ENCODE measurements around the gene WIPF2. TPM values are rescaled to one million over a fixed set of nuclear protein-coding genes. Genes with fewer than 3 reads are reported as not detected.

Gene WIPF2
- total and polyA plus RNA-seq, 2 donors from 2014 or later: 9.9 to 36.4 TPM

- Histone ChIP-seq H3K9ac (ENCODE audit: low read length in 3 of 3) (no peak overlapping the region), H3K4me1 (ENCODE audit: control insufficient read depth in 2 of 3, insufficient read depth in 2 of 3, low read depth in 1 of 3, low read length in 3 of 3) (peaks cover 0 to 2% (median 0%) of the 10 kb centered on the region in 3 donors), H3K27me3 (ENCODE audit: control insufficient read depth, insufficient read depth, low read length) (no peaks in the 10 kb centered on the region), H3K27ac (ENCODE audit: low read depth in 2 of 2, low read length in 2 of 2) (no peak overlapping the region), H3K9me3 (ENCODE audit: control insufficient read depth in 2 of 3, insufficient read depth in 1 of 3, low read length in 3 of 3) (no peaks in the 10 kb centered on the region), H3K4me3 (ENCODE audit: low read length in 3 of 3) (no peak overlapping the region), H3K36me3 (ENCODE audit: control insufficient read depth in 2 of 3, insufficient read depth in 3 of 3, low read length in 3 of 3) (no peaks in the 10 kb centered on the region)
- TF ChIP-seq CTCF (IDR thresholded peaks at IDR 0.05; ENCODE audit: borderline replicate concordance, extremely low read depth, insufficient read depth): no peak
- intact Hi-C loops (cut with DNase I): no loop called here
- no peak for DNase-seq
- FAIRE-seq: no peak
Observed at GRCh38 chr17:40243761-40244160, 24.7 kb downstream of the WIPF2 start.

- FAIRE-seq: no peak
- no peak for TF ChIP-seq CTCF (IDR thresholded peaks at IDR 0.05; ENCODE audit: borderline replicate concordance, extremely low read depth, insufficient read depth)
- intact Hi-C loops (cut with DNase I): no loop called here
- no peak for DNase-seq
- no peaks in the 10 kb centered on the region for H3K9me3 ChIP-seq (ENCODE audit: control insufficient read depth in 2 of 3, insufficient read depth in 1 of 3, low read length in 3 of 3)
- H3K27me3 ChIP-seq (ENCODE audit: control insufficient read depth, insufficient read depth, low read length): no peaks in the 10 kb centered on the region
- no peak overlapping the region for H3K9ac ChIP-seq (ENCODE audit: low read length in 3 of 3)
- no peaks in the 10 kb centered on the region for H3K36me3 ChIP-seq (ENCODE audit: control insufficient read depth in 2 of 3, insufficient read depth in 3 of 3, low read length in 3 of 3)
- H3K4me3 ChIP-seq (ENCODE audit: low read length in 3 of 3): no peak overlapping the region
- H3K27ac ChIP-seq (ENCODE audit: low read depth in 2 of 2, low read length in 2 of 2): no peak overlapping the region
- H3K4me1 ChIP-seq (ENCODE audit: control insufficient read depth in 2 of 3, insufficient read depth in 2 of 3, low read depth in 1 of 3, low read length in 3 of 3): peaks cover 0 to 2% (median 0%) of the 10 kb centered on the region in 3 donors
Observed at GRCh38 chr17:40244255-40244654, 25.2 kb downstream of the WIPF2 start.

GRCh38 chr17:40247926-40248495 lies 28.9 kb downstream of the WIPF2 start:
- Histone ChIP-seq H3K36me3 (ENCODE audit: control insufficient read depth in 2 of 3, insufficient read depth in 3 of 3, low read length in 3 of 3) (no peaks in the 10 kb centered on the region), H3K9me3 (ENCODE audit: control insufficient read depth in 2 of 3, insufficient read depth in 1 of 3, low read length in 3 of 3) (no peaks in the 10 kb centered on the region), H3K9ac (ENCODE audit: low read length in 3 of 3) (no peak overlapping the region), H3K4me1 (ENCODE audit: control insufficient read depth in 2 of 3, insufficient read depth in 2 of 3, low read depth in 1 of 3, low read length in 3 of 3) (peaks cover 0 to 7% (median 4%) of the 10 kb centered on the region in 3 donors), H3K27ac (ENCODE audit: low read depth in 2 of 2, low read length in 2 of 2) (no peak overlapping the region), H3K4me3 (ENCODE audit: low read length in 3 of 3) (no peak overlapping the region), H3K27me3 (ENCODE audit: control insufficient read depth, insufficient read depth, low read length) (no peaks in the 10 kb centered on the region)
- FAIRE-seq (no peak), DNase-seq (no peak)
- no peak for TF ChIP-seq CTCF (IDR thresholded peaks at IDR 0.05; ENCODE audit: borderline replicate concordance, extremely low read depth, insufficient read depth)
- intact Hi-C loops (cut with DNase I): no loop called here

- Histone ChIP-seq H3K27ac (ENCODE audit: low read depth in 2 of 2, low read length in 2 of 2) (no peak overlapping the region), H3K4me1 (ENCODE audit: control insufficient read depth in 2 of 3, insufficient read depth in 2 of 3, low read depth in 1 of 3, low read length in 3 of 3) (peaks cover 0 to 7% (median 4%) of the 10 kb centered on the region in 3 donors), H3K4me3 (ENCODE audit: low read length in 3 of 3) (no peak overlapping the region), H3K9ac (ENCODE audit: low read length in 3 of 3) (no peak overlapping the region), H3K36me3 (ENCODE audit: control insufficient read depth in 2 of 3, insufficient read depth in 3 of 3, low read length in 3 of 3) (no peaks in the 10 kb centered on the region), H3K27me3 (ENCODE audit: control insufficient read depth, insufficient read depth, low read length) (no peaks in the 10 kb centered on the region), H3K9me3 (ENCODE audit: control insufficient read depth in 2 of 3, insufficient read depth in 1 of 3, low read length in 3 of 3) (no peaks in the 10 kb centered on the region)
- no peak for TF ChIP-seq CTCF (IDR thresholded peaks at IDR 0.05; ENCODE audit: borderline replicate concordance, extremely low read depth, insufficient read depth)
- FAIRE-seq (no peak), DNase-seq (no peak)
- intact Hi-C loops (cut with DNase I): no loop called here
Observed at GRCh38 chr17:40248507-40248906, 29.4 kb downstream of the WIPF2 start.
